ENCODE data around the gene SOX8. TPM values are rescaled to one million over a fixed set of nuclear protein-coding genes. Genes with fewer than 3 reads are reported as not detected.

Gene SOX8
- polyA plus RNA-seq, 1 donor from 2014 or later: 3.9 TPM

- no peaks in the 10 kb centered on the region for H3K79me2 ChIP-seq (replicated peaks; ENCODE audit: insufficient read depth, low read length)
- H3K4me3 ChIP-seq (ENCODE audit: low read length): no peak overlapping the region
- H3K9me2 ChIP-seq (ENCODE audit: insufficient read depth, low read length): no peaks in the 10 kb centered on the region
- H2AFZ ChIP-seq (ENCODE audit: low read depth, low read length): no peak overlapping the region
- no peak overlapping the region for H3K9ac ChIP-seq (ENCODE audit: low read length)
- no peak for TF ChIP-seq CTCF (IDR thresholded peaks at IDR 0.05; ENCODE audit: poor library complexity, severe bottlenecking)
- no peak for TF ChIP-seq SMC3 (conservative IDR thresholded peaks at IDR 0.05; ENCODE audit: poor library complexity)
- TF ChIP-seq EZH2 (IDR thresholded peaks at IDR 0.05; ENCODE audit: borderline replicate concordance, insufficient read depth, low read length, poor library complexity, severe bottlenecking): no peak
- TF ChIP-seq EP300 (conservative IDR thresholded peaks at IDR 0.05; ENCODE audit: poor library complexity, severe bottlenecking): no peak
- TF ChIP-seq RAD21 (conservative IDR thresholded peaks at IDR 0.05): no peak
- no peak for TF ChIP-seq POLR2AphosphoS5 (IDR thresholded peaks at IDR 0.05)
- TF ChIP-seq TAF1 (IDR thresholded peaks at IDR 0.05; ENCODE audit: low read depth): no peak
- TF ChIP-seq REST (IDR thresholded peaks at IDR 0.05; ENCODE audit: borderline replicate concordance): no peak
- TF ChIP-seq MXI1 (conservative IDR thresholded peaks at IDR 0.05; ENCODE audit: poor library complexity, severe bottlenecking): no peak
- no peaks in the 10 kb centered on the region for H3K9me3 ChIP-seq (ENCODE audit: low read length)
- no peaks in the 10 kb centered on the region for H4K20me1 ChIP-seq (ENCODE audit: insufficient read depth)
- no peak overlapping the region for H3K4me2 ChIP-seq (ENCODE audit: low read length)
- no peaks in the 10 kb centered on the region for H3K36me3 ChIP-seq (ENCODE audit: insufficient read depth, low read length)
- H3K27me3 ChIP-seq (ENCODE audit: insufficient read depth, low read depth, low read length): no peaks in the 10 kb centered on the region
- no peak overlapping the region for H3K27ac ChIP-seq (ENCODE audit: low read length)
- H3F3A ChIP-seq (ENCODE audit: insufficient read depth, low read length, poor library complexity, severe bottlenecking): no peaks in the 10 kb centered on the region
Measured at GRCh38 chr16:1012722-1013592, 31.4 kb downstream of the SOX8 start.

- no peak overlapping the region for H3K27ac ChIP-seq (ENCODE audit: low read length)
- H3K4me2 ChIP-seq (ENCODE audit: low read length): no peak overlapping the region
- no peaks in the 10 kb centered on the region for H3K9me2 ChIP-seq (ENCODE audit: insufficient read depth, low read length)
- no peaks in the 10 kb centered on the region for H3F3A ChIP-seq (ENCODE audit: insufficient read depth, low read length, poor library complexity, severe bottlenecking)
- H3K4me3 ChIP-seq (ENCODE audit: low read length): no peak overlapping the region
- TF ChIP-seq CTCF (IDR thresholded peaks at IDR 0.05; ENCODE audit: poor library complexity, severe bottlenecking) (no peak), POLR2AphosphoS5 (IDR thresholded peaks at IDR 0.05) (no peak), REST (IDR thresholded peaks at IDR 0.05; ENCODE audit: borderline replicate concordance) (no peak), RAD21 (conservative IDR thresholded peaks at IDR 0.05) (no peak), EZH2 (IDR thresholded peaks at IDR 0.05; ENCODE audit: borderline replicate concordance, insufficient read depth, low read length, poor library complexity, severe bottlenecking) (no peak), EP300 (conservative IDR thresholded peaks at IDR 0.05; ENCODE audit: poor library complexity, severe bottlenecking) (no peak), SMC3 (conservative IDR thresholded peaks at IDR 0.05; ENCODE audit: poor library complexity) (no peak), TAF1 (IDR thresholded peaks at IDR 0.05; ENCODE audit: low read depth) (no peak), MXI1 (conservative IDR thresholded peaks at IDR 0.05; ENCODE audit: poor library complexity, severe bottlenecking) (no peak)
- H4K20me1 ChIP-seq (ENCODE audit: insufficient read depth): no peaks in the 10 kb centered on the region
- no peak overlapping the region for H2AFZ ChIP-seq (ENCODE audit: low read depth, low read length)
- H3K27me3 ChIP-seq (ENCODE audit: insufficient read depth, low read depth, low read length): no peaks in the 10 kb centered on the region
- no peaks in the 10 kb centered on the region for H3K9me3 ChIP-seq (ENCODE audit: low read length)
- no peaks in the 10 kb centered on the region for H3K36me3 ChIP-seq (ENCODE audit: insufficient read depth, low read length)
- H3K9ac ChIP-seq (ENCODE audit: low read length): no peak overlapping the region
- H3K79me2 ChIP-seq (replicated peaks; ENCODE audit: insufficient read depth, low read length): no peaks in the 10 kb centered on the region
Measured at GRCh38 chr16:1013593-1013900, 32.0 kb downstream of the SOX8 start.

All from neural cell (in vitro differentiated cells).